Activated CD4-positive, alpha-beta T cell treated with anti-CD3 and anti-CD28 coated beads for 1 hour (primary cell): ENCODE measurements around the gene NNAT.

ENCODE experiments used
- DNase-seq: peaks from one replicate; pipeline ENCODE4 v3.0.0-alpha.2; 2020

The NNAT gene

DNA sequence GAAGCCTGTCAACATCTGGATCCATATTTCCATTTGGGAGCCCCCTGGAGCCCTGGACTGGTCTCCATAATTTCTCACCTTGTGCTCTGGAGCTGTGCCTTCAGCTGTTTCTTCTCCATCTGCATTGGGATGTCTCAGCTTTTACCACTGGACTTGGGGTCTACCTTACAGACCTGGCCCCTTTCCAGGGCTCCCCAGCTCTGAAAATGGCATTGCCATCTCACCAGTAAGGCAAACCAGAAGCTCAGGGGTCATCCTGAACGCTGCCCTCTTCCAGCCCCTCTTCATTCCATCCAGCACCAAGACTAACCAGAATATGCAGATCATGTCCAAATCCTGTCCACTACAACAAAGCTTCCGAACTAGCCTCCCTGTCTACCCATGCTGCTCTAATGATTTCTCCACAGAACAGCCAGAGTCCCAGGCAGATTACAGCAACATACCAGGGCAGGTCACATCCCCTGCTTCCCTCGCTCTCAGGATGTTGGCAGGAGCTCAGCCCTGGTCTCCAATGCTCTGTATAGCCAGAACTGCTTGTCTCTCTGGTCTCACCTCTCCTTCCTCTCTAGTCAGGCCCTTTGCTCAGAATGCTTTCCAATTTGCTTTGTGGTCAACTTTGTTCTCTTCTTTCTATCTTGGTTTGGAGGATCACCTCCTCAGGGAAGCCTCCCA, 17.7 kb upstream of the NNAT start:
- DNase-seq: no peak

DNA sequence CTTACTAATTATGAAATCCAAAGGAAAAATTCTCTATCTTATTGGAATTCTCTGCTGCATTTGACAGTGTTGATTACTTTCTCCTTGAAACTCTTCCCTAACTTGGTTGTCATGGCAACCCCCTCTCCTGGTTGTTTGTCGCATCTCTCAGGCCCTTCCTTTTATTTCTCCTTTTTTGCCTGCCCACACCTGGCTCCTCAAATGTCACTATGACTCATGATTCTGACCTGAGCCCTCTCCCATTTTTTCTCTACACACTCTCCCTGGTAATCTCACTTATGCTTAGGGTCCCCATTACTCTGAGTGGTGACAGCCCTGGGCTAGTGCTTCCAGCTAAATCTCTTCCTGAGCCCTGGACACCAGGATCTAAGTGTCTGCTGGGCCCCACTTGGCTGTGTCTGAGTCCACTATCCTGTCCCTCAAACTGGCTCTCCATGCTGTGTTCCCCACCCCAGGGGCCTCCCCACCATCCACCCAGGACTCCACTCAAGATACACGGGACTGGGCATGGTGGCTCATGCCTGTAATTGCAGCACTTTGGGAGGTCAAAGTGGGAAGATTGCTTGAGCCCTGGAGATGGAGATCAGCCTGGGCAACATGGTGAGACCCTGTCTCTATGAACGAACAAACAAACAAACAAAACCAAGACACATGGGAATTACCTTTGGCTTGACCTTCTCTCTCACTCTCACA, 16.5 kb upstream of the NNAT start:
- DNase-seq: no peak

DNA sequence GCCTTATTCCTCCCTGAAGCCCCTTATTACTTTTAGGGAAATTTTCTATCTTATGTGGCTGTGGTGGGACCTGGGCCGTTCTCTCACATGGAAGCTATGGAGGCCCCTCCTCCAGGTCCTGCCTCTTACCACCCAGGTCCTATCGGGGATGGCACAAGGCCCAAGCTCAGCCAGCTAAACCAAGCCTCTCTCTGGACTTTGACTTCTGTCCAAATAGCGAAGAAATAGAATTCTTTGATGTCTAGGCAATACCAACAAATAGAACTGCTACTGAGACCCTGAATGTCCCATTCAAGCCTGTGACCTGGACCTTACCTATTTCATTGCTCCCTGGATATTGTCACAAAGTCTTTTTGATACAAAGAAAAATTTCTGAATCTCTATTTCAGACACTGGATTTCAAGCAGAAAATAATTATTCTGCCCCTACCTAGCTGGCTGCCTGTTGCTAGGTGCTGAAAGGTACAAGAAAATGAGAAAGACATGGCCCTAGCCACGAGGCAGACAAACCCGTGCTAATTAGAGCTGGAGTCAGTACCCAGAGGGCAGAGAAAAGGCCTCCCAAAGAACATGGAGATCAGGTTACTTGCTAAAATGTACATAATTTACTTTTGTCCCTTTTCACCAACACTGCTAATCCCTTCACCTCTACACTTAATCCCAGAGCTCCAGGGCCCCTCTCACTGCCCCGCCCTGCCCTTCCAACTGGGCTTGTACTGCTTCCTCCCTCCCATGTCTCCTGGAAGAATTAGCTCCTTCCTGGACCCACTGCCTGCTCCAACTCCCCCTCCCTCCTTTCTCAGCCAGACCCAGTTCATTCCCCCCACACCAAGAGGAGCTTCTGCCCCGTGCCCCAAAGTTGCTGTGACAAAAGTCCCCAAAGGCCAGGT, 15.5 kb upstream of the NNAT start:
- DNase-seq: no peak

DNA sequence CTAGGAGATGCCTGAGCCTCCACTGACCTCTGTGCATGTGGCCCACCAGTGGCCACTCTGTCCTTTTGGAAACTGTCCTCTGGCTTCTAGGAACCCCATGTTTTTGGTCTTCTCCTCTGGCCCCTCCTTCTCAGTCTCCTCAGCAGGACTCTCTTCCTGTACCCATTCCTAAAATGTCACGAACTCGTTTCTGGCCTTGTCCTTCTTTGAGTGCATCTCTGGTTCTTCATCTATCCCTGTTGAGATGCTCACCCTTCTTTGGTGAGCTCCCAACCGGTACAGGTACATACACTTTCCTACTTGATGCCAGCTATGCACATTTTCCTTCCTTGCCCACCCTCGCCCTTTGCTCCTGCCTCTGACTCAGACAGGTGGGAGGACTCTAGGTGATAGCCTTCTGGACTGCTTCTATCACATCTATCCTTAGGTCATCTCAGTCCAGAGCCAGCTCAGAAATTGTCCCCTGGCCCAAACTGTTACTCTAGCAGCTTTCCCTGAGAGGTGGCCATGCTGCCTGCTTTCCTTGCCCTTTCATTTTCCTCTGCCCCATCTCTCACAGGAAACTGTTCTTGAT, 14.8 kb upstream of the NNAT start:
- no peak for DNase-seq

DNA sequence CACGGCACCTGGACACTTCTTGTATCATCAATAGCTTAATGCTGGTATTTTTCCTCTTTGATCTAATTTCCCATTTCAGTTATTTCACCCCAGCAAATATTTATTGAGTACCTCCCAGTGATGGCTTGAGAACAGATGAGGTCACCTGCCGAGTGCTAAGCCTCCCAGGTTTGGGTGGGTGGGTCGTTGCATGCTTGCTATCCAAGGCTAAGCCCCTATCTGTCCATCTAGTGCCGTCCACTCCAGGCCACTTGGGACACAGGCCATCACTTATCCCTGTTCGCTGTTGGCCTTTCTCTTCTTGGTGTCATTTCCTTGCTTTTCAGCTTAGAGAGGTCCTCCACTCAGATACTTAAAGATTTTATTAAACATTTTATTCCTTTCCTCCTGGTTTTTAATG, 10.8 kb upstream of the NNAT start:
- DNase-seq: no peak

DNA sequence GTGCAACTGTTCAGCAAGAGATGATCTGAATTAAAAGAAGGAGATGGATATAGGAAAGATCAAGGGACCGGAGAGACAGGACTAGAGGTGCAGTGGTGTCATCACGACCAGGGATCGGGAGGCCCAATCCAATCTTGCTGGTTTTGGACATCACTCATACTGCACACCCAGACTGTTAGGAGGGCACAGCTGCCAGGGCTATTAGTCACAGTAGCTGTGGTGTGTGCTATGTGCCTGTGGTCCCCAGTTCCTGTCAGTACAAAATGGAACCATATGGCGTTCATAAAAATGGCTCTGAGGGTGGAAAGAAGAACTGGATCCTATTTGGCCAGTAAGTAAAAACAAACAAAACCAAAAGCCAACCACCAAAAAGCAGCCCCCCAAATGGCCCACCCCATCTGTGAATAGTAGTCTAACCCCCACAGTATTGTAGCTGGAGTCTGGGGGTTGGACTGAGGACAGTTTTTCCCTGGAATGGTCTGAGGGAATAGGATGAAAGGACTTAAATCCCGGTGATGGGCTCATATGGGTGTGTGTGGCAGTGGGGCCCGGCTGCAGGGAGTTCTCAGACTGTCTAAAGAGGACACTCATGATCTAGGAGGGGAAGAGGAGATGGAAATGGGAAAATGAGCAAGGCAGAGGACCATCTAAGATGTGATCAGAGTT, 9.3 kb upstream of the NNAT start:
- DNase-seq: no peak

DNA sequence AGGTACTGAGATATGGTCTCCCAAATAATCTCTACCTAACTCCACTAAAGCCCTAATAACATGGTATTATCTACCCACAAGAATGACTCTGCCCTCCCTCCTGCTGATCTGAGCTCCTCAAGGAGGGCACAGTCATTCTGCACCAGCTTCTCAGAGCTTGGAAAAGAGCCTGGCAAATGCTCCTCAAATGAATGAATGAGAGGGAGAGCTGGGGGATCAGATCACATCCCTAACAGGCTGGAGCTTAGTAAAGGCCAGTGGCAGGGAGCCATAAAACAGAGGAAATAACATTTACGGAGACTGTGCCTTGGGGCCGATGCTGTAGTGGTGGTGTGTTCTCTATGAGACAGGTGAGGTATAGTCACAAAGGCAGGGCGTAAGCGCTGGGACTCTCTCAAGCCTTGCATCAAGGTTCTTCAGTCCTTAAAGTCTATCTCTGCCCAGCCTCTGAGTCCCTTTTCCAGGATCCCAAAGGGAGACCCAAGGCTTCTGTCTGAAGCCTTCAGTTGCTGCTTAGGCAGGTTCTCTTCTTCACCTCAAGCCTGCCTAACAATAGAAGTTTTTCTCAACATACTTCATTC, 7.2 kb upstream of the NNAT start:
- DNase-seq: no peak

DNA sequence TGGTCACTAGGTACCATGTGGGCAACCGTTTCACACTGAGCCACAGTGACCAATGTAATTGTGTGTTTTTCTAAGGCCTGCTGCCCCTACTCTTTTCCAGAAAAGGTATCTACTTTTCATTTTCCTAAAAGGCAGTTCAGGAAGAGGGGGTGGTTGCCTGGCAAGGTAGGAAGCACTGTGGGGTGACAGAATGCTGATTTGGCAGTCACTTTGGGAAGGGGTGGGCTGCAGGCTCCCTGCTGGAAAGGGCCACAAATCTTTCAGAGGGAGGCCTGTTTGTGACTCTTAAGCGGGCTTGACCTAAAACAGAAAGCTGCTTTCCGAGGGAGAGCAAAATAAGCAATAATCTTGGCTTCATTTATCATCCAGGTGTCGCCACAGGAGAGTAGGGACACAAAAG, 5.2 kb upstream of the NNAT start:
- DNase-seq: no peak

DNA sequence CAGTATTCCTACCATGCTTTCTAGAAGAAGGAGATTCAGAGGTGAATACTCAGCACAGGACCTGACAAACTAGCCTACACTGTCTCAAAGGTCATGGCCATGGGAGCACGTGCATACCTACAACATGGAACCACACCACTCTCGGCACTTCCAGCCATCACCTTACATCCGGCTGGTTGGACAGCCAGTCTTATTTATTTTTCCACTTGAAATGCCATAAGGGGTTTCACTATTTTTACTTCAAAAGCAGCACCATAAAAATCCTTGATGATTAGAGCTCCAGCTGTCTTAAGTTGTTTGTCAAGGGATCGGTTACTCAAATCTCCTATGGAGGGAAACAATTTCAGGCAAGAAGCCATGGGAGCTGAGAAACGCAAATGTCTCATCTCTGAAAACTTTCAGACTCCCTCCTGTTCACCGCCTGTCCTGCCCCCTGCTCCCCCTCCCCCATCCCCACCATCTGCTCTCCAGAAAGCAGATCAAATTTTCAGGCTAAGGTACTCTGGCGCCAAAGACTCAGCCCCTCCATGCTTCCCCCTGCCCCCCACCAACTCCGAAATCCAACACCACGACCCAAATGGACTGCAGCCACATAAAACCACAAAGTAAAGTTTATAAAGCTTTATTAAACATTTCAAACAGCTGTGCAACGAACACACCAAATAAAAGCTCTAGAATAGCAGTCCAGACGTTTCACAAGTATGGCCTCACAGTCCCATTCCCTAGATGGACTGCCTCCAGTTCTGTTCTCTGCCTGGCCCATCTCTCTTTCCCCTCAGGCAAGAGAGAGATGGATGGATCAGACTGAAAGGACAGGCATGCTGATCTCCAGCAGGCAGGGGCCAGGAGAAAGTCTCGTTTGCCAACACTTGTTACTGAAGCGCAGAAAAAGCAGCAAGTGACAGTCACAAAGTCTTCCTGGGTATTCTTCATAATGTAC, 4.0 kb upstream of the NNAT start:
- DNase-seq: no peak

DNA sequence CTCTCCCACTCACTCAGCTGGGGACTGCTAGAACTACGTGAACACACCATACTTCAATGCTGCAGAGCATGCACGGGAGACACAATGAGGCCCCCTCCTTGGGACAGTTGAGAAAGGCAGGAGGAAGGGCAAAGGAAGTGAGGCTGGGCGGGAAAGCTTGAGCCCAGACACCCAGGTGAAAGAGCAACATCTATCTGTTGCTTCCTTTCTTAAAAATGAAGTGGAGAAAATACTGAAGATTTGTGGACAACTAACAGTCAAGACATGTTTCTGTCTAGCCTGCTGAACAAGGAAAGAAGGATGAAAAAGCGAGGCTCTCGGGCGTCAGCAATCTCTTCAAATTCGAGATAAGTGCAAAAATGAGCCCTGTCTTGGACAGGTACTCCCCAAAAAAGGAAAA, 3.0 kb upstream of the NNAT start:
- no peak for DNase-seq

DNA sequence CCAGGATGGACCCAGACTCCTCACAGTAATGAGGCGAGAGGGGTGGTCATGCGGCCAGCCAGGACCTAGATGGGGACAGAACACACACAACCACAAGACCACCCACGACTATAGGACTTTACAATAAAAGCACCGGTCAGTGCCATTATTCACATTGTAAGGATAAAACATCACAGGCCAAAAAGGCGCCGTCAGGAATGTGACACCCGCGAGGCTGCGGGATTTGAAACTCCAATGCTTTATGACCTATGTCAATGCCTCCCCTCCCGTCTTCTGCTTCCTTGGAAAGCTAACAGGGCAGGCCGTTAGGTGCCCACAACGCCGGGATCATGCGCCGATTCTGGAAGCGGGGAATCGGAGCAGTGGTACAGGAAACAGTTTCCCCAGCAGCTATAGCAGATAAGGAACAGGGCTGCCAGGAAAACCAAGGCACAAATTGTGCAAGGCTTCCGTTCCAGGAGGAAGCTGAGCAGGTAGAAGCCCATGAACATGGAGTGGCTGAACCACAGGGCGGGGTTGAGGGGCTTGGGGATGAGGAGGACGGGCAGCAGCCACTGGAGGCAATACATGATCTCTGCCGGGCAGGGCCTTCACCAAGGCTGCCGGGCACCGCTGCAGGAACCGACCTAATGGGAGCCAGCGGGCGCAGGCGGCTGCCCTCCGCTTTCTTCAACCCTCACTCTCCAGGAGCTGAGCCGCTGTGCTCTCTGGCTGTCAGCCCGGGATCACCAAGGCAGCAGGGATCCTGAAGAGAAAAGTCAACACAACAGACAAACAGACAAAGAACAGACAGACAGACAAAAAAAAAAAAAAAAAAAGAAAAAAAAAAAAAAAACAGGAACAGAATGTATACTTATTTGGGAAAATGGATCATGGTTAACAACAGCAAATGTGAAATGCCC, 2.2 kb upstream of the NNAT start:
- no peak for DNase-seq

DNA sequence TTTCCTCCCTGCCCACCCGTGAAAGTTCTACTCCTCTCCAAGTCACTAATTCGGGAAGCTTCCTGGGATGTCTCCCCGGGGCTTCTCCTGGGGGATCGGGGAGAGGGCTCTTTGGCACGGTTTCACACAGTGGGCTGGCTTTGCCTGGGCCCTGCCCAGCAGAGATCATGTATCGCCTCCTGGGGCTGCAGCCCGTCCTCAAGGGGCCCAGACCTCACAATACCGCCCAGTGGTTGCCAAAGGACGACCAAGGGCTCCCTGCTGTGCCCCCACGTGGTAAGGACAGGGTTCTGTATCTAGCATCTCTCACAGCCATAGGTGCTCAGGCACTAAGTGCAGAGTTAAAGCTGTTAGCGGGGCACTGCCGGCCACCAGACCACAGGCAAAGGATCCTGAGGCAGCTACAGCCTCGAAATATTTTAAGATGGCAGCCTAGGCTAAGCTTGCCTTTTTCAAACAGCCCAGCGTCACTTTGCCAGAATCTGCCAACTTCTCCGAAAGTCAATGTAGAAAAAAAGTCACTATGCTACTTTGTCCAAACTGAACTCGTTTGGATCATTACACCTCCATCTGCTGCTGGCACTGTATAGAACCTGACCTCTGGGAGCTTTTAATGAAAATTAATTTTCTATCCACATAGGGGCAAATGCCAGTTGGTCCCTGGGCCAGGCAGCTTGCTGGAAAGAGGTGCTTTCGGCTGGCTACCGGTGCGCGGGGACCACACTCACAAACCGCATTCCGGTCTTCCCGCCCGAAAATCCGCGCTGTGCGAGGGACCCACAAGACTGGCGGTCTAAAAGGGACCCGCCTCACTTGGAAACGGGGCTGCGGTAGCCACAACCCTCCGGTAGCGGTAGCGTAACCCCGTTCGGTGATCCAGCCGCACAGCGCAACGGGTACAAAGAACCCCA, 1.3 kb upstream of the NNAT start:
- no peak for DNase-seq

DNA sequence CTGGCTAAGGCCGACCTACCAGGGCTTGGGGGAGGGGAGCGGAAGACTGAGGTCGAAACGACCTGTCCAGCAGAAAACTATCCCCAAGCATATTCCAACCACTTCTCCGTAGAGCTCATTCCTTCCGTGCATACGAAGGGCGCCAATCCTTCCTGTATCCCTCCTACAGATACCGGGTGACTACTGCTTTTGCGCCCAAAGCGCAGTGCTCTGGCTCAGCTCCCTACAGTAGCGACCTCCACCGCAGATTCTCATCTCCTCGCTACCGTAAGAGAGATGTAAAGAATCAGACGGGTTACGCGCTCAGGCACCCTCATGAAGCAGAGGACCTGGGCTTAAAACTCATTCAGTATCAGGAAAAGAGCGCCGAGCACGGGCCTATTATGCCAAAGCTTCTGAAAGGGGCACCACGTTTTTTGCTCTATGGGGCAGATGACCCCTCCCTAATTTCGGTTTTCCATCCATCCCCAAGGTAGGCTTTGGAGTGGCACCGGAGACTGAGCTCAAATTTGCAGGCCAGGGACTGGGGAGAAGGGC, 563 bp upstream of the NNAT start:
- DNase-seq: no peak

DNA sequence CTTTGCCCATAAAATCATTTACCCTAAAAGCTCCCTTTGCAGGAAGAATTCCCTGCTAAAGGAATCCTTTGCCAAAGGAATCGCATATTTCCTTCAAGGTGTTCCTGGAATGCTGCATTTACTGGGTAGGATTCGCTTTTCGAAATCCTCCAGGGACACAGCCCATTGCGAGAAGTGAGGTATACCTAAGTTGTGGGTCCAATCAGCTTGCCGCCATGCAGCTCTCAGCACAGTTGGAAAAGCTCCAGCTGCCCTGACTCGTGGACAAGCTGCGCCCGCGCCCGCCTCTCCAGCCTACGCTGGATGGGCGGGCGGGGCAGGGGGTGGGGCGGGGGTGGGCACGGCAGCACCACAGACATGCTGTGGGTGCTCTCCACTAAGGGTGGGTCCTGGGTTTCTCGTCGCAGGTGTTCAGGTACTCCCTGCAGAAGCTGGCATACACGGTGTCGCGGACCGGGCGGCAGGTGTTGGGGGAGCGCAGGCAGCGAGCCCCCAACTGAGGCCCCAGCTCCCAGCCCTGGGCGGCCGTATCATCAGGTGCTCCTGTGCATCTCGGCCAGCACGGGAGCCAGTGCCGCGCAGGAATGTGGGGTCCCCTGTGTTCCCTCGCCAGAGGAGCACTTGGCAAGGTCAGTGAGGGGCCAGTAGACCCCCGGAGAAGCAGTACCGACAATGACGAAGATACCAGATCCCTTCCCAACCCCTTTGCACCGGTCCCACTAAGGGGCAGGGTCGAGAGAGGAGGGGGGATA, 1.4 kb downstream of the NNAT start:
- DNase-seq: no peak

DNA sequence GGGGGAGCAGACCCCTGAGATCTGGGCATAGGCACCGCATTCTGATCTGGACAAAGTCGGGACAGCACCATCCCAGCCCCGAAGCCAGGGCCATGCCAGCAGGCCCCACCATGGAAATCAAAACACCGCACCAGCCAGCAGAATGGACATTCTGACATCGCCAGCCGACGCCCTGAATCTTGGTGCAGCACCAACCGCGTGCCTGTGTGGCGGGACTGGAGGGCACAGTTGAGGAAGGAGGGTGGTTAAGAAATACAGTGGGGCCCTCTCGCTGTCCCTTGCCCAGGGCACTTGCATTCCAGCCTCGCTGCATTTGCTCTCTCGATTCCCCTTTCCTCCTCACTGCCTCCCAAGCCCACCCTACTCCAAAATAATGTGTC, 2.0 kb downstream of the NNAT start:
- DNase-seq: no peak

DNA sequence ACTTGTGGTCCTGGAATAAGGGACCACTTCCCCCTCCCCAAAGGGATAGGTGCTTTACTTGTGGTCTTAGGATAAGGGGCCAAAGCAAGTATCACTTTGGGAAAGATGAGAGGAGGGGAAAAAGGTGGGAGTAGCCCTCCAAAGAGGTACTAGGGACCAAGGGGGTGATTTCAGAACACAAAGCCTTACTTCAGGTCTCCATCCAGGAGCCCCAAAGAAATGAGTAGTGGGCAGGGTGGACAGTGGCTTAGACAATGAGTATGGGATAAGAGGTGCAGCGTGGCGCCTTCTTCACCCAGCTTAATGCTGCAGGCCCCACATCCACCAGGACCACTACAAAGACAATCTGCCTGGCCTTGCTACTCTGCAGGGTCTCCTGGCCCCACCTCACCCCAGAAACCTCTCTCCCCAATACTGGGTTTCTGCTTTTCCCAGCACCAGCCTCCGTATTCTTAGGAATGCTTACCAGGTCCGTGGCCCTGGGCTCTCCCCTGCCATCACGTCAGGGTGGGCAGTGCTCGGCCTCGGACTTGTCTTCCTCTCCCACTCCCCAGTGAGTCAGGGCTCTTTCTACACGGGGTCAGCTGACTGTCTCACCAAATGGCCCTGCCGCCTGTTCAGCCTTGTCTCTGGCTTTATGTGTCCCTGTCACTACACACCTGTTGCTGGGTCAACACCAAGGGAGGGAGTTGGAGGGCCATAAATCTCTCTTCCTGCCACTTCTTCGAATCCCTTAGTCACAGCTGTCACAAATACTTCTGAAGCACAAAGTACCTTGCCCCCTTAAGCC, 3.1 kb downstream of the NNAT start:
- DNase-seq: no peak
